Stomach (tissue), 9 donors: ENCODE data around the gene CFAP61. TPM values are rescaled to one million over a fixed set of nuclear protein-coding genes. Genes with fewer than 3 reads are reported as not detected.
A peak's percentile ranks its signal among the peaks of the same experiment; 100 is the strongest.

ENCODE experiments used
- DNase-seq, 2 donors: peaks; one replicate each; pipeline versions ENCODE4 v3.0.0 to v3.0.0-alpha.2; 2013 to 2019
- H3K27ac ChIP-seq, 5 donors: fragments of 200-600 bp in 4 of 5; sonication (generic) in 4 of 5; one replicate each; pipeline ENCODE4 v1.5.1; 2013 to 2019; ENCODE audit warnings: mild to moderate bottlenecking in 1 of 5, moderate library complexity in 1 of 5
- H3K27me3 ChIP-seq, 3 donors: fragments of 200-600 bp; sonication (generic); one replicate each; pipeline ENCODE4 v1.5.1; 2017 to 2019; ENCODE audit warnings: mixed run types in 1 of 3
- H3K36me3 ChIP-seq, 4 donors: fragments of 200-600 bp; sonication (generic); 1 replicate in 3 of 4; 2 replicates in 1 of 4; pipeline ENCODE4 v1.5.1; 2016 to 2019
- H3K4me1 ChIP-seq, 4 donors: fragments of 200-600 bp; sonication (generic); one replicate each; pipeline ENCODE4 v1.5.1; 2016 to 2019
- H3K4me3 ChIP-seq, 4 donors: fragments of 200-600 bp; sonication (generic) in 3 of 4; one replicate each; pipeline ENCODE4 v1.5.1; 2016 to 2019; ENCODE audit warnings: mild to moderate bottlenecking in 1 of 4
- H3K9me3 ChIP-seq, 4 donors: fragments of 200-600 bp; sonication (generic); one replicate each; pipeline ENCODE4 v1.5.1; 2016 to 2019
- EP300 ChIP-seq: sonication (generic); formaldehyde crosslinking; IDR thresholded peaks from one replicate; pipeline ENCODE4 v1.6.1; 2017; ENCODE audit warnings: antibody characterized with exemption
- POLR2A ChIP-seq, 4 donors: fragments of 450-650 bp; IDR thresholded peaks; one replicate each; pipeline ENCODE4 v1.6.1; 2016; ENCODE audit warnings: antibody characterized with exemption in 4 of 4, control low read depth in 2 of 4, mild to moderate bottlenecking in 1 of 4, moderate library complexity in 1 of 4
- POLR2AphosphoS5 ChIP-seq, 3 donors: sonication (generic); formaldehyde crosslinking; IDR thresholded peaks; one replicate each; pipeline ENCODE4 v1.6.1; 2016; ENCODE audit warnings: antibody characterized with exemption in 3 of 3
- WGBS, 5 donors: extraction: QIAGEN DNeasy Blood & Tissue Kit in 3 of 5; methylation state at CpG; one replicate each; pipeline versions ENCODE4 v1.1.5 to v1.1.7; 2013 to 2018; 5-methylcytosine and 5-hydroxymethylcytosine counted together
- intact Hi-C: fragments of 100-400 bp; cut with DNase I; formaldehyde crosslinking; loops from one replicate; pipeline ENCODE4 v1.15.1; 2023; ENCODE audit warnings: low total_unique reads
- polyA plus RNA-seq, 3 donors: library from polyadenylated mRNA; stranded (reverse); fragments of 200-250 nt; gene quantifications; one replicate each; pipeline ENCODE4 v1.2.3, GENCODE V29; 2013
- total RNA-seq, 5 donors: library from RNA; depleted of rRNA; stranded (reverse); fragments of >200 nt; gene quantifications; one replicate each; pipeline versions ENCODE4 v1.1.0 to v1.2.3, GENCODE V29; 2014 to 2016
- TF ChIP-seq, protein P1 (sequence below), 7 experiments: fragments of 450-650 bp in 4 of 7; fragments of 200-600 bp in 3 of 7; sonication (generic) in 3 of 7; IDR thresholded peaks; one replicate each; pipeline ENCODE4 v1.5.1; 2016 to 2019; ENCODE audit warnings: antibody characterized with exemption in 7 of 7, control low read depth in 2 of 7, mild to moderate bottlenecking in 1 of 7
- donor health status: healthy with polysubstance abuse.
- donor health status: Bipolar disorder and iron deficiency.
- donor health status: healthy.

The CFAP61 gene
- total and polyA plus RNA-seq, 8 donors: not detected

GRCh38 chr20:20196610-20197009, 144.3 kb downstream of the CFAP61 start:
- intact Hi-C loops: no loop called here
- no peak for TF ChIP-seq POLR2A (IDR thresholded peaks at IDR 0.05)
- TF ChIP-seq, protein P1, sequence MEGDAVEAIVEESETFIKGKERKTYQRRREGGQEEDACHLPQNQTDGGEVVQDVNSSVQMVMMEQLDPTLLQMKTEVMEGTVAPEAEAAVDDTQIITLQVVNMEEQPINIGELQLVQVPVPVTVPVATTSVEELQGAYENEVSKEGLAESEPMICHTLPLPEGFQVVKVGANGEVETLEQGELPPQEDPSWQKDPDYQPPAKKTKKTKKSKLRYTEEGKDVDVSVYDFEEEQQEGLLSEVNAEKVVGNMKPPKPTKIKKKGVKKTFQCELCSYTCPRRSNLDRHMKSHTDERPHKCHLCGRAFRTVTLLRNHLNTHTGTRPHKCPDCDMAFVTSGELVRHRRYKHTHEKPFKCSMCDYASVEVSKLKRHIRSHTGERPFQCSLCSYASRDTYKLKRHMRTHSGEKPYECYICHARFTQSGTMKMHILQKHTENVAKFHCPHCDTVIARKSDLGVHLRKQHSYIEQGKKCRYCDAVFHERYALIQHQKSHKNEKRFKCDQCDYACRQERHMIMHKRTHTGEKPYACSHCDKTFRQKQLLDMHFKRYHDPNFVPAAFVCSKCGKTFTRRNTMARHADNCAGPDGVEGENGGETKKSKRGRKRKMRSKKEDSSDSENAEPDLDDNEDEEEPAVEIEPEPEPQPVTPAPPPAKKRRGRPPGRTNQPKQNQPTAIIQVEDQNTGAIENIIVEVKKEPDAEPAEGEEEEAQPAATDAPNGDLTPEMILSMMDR (IDR thresholded peaks at IDR 0.05): no peak
- TF ChIP-seq EP300: no peak
- no peak for TF ChIP-seq POLR2AphosphoS5 (IDR thresholded peaks at IDR 0.05)
- WGBS, 5 donors: 77 to 82% (median 79%) methylated on average over 10 of the region's 10 CpGs
- H3K4me3 ChIP-seq: no peak overlapping the region
- peaks cover 0 to 6% (median 0%) of the 10 kb centered on the region in 4 donors for H3K4me1 ChIP-seq
- no peaks in the 10 kb centered on the region for H3K36me3 ChIP-seq
- no peak overlapping the region for H3K27ac ChIP-seq
- no peak for DNase-seq
- no peaks in the 10 kb centered on the region for H3K9me3 ChIP-seq
- peaks cover 0 to 18% (median 8%) of the 10 kb centered on the region in 3 donors for H3K27me3 ChIP-seq

GRCh38 chr20:20198011-20198410, 145.7 kb downstream of the CFAP61 start:
- Histone ChIP-seq H3K36me3 (no peaks in the 10 kb centered on the region), H3K4me3 (no peak overlapping the region), H3K4me1 (peaks cover 0 to 6% (median 0%) of the 10 kb centered on the region in 4 donors), H3K27ac (no peak overlapping the region), H3K27me3 (peaks cover 0 to 29% (median 8%) of the 10 kb centered on the region in 3 donors), H3K9me3 (no peaks in the 10 kb centered on the region)
- peak in 1 of 2 donors; percentile 20 for DNase-seq
- 89 to 92% (median 91%) methylated on average over 1 of the region's 1 CpG for WGBS, 5 donors
- intact Hi-C loops: no loop called here
- TF ChIP-seq, protein P1 (IDR thresholded peaks at IDR 0.05): no peak
- TF ChIP-seq EP300 (no peak), POLR2AphosphoS5 (IDR thresholded peaks at IDR 0.05) (no peak)

GRCh38 chr20:20199361-20200160, 147.2 kb downstream of the CFAP61 start:
- H3K9me3 ChIP-seq: no peaks in the 10 kb centered on the region
- H3K4me3 ChIP-seq: no peak overlapping the region
- H3K4me1 ChIP-seq: peaks cover 0 to 6% (median 0%) of the 10 kb centered on the region in 4 donors
- 42 to 48% (median 45%) methylated on average over 24 of the region's 24 CpGs for WGBS, 5 donors
- H3K27ac ChIP-seq: no peak overlapping the region
- intact Hi-C loops: no loop called here
- peak in 1 of 2 donors; percentile 28 for DNase-seq
- H3K27me3 ChIP-seq: peaks cover 0 to 29% (median 8%) of the 10 kb centered on the region in 3 donors
- TF ChIP-seq, protein P1 (IDR thresholded peaks at IDR 0.05): no peak
- TF ChIP-seq POLR2A (IDR thresholded peaks at IDR 0.05) (no peak), EP300 (no peak), POLR2AphosphoS5 (IDR thresholded peaks at IDR 0.05) (no peak)
- no peaks in the 10 kb centered on the region for H3K36me3 ChIP-seq

- H3K9me3 ChIP-seq: no peaks in the 10 kb centered on the region
- no peak overlapping the region for H3K27ac ChIP-seq
- H3K36me3 ChIP-seq: no peaks in the 10 kb centered on the region
- intact Hi-C loops: no loop called here
- no peak for DNase-seq
- H3K27me3 ChIP-seq: peaks cover 0 to 29% (median 8%) of the 10 kb centered on the region in 3 donors
- no peak for TF ChIP-seq POLR2AphosphoS5 (IDR thresholded peaks at IDR 0.05)
- TF ChIP-seq POLR2A (IDR thresholded peaks at IDR 0.05): no peak
- TF ChIP-seq, protein P1 (IDR thresholded peaks at IDR 0.05): no peak
- TF ChIP-seq EP300: no peak
- H3K4me1 ChIP-seq: peaks cover 0 to 6% (median 0%) of the 10 kb centered on the region in 4 donors
- H3K4me3 ChIP-seq: no peak overlapping the region
- WGBS, 5 donors: 58 to 74% (median 62%) methylated on average over 3 of the region's 3 CpGs
These were observed 148.8 kb downstream of the CFAP61 start for GRCh38 chr20:20201124-20201523.
